RCC 7860 (cell line): ENCODE results near the gene POU5F1.

Experiments used
- DNase-seq: peaks from one replicate; pipeline ENCODE4 v3.0.0-alpha.2; 2015; ENCODE audit warnings: low spot score
- FAIRE-seq: peaks from 2 replicates; lab custom pipeline; 2012; peaks lifted over from hg19 to GRCh38; lab: Jason Lieb, UNC

The POU5F1 gene

DNA sequence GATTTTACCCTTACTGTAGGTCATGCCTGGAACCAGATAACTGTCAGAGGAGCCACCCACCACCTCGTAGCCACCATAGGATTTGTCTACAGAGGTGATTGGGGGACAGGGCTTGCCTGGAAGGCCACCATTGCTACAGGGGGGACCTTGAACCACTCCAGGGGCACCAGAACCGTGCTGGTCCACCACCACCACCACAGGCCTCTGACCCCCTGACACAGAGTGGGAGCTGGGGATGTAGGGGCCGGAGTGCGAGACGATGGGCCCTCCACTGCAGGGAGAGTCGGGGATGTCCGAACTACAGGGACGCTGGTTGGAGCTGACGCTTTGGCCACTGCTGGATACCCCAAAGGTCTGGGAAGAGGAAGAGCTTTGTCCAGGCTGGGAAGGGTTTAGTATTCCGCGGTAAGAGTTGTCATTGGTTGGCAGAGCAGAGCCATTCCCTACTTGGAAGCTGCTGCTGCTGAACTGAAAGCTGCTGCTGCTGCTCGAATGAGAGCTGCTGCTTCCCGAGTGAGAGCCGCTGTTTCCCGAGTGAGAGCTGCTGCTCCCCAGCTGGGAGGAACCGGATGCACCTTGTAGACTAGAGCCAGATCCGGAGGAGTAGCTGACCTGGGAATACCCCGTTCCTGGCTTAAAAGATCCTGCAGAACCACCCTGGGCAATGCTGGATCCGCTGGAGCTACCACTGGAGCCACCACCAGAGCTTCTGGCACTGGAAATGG, 53.7 kb downstream of the POU5F1 start:
- no peak for DNase-seq
- no peak for FAIRE-seq

DNA sequence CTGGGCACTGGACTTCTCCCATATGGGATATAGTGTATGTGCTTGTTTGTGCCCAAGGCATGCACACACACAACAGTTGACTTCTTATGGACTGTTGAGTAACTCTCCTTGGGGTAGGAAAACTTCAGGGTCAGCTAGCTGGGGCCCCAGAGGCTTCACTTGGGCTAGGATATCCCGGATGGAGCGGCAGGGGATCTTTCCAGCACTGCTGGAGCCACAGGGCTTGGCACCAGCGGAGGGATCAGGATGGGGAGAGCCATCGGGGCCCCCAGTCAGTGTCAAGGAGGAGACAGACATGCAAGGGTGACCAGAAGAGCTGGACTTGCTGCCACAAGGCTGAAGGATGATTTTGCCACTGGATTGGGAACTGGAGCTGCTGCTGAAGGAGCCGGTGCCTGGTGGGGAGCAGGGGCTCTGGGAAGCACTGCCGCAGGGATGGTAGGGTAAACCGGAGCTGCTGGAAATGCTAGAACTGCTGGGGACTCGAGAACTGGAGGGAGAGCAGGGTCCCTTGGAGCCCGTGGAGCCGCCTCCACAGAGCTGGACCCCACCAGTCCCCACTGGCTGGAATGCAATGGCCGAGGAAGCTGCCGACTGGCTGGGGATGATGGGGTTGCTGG, 54.4 kb downstream of the POU5F1 start:
- no peak for FAIRE-seq
- DNase-seq: no peak

DNA sequence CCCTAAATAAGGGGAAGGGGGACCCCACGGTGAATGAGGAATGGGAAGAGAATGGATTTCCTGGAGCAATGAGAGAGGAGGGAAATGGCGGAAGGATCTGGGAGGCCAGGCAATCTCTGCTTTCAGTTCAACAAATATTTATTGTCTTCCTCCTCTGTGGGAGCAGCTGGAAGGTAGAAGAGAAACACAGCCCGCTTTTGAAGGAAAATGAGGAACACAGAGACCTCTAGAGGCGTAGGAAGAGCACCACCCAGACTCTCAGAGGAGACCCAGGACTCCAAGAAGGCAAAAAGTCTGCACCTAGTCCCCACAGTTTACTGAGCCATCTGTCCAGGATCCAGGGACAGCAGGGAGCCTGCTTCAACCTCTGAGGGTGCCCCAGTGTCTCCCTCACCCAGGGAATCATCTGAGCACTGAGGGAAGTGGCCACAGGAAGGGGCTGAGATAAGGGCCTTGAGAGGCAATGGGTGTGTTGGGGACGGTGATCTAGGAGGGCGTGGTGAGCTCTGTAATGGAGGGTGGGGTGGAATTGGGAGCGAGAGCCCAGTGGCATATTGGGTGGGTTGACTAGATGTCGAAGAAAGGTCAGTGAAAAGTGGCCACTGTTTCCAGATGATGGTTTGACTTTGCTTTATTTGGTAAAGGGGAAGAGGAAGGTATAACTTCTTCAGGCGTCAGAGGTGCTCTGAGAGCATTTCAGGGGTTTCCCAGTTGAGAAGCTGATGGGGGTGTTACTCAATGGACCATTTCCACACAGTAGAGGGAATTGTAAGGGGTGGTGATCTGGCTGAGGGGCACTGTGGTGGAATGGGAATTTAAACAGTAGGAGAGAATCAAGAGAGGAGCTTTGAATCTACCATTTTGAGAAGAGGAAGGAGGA, 55.3 kb downstream of the POU5F1 start:
- DNase-seq: no peak
- FAIRE-seq: no peak

DNA sequence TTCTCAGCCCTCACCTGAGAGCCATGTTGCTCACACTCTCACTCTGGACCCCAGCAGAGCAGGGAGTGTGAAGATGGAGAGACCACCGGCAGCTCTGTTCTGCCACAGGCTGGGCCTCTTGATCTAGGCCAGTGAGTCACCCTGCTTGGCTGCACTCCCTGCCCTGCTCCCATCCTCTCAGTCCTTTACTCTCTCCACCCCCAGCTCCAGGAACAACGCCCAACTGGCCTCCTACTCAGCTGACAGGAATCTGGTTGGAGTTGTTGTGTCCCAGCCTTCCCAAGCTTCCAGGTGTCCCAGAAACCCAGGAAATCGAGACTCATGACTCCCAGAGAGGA, 56.0 kb downstream of the POU5F1 start, which contains the start of gene PSORS1C1:
Gene PSORS1C1 (plus strand): TSS at position 260 of the 338 bp plus-strand sequence. CDS start 14,833 bp downstream, outside the sequence.
- FAIRE-seq (peak; percentile 86), DNase-seq (peak; percentile 85)
